ENCODE data around the gene CRACR2A.

Gene CRACR2A

GRCh38 chr12:3593906-3594483 lies 158.9 kb downstream of the CRACR2A start:
- ATAC-seq (ENCODE audit: low read depth) (no peak), DNase-seq (ENCODE audit: low spot score) (no peak)
- no peak for TF ChIP-seq CTCF (IDR thresholded peaks at IDR 0.05; ENCODE audit: poor library complexity, severe bottlenecking)
- H3K4me3 ChIP-seq (ENCODE audit: severe bottlenecking), result no peak overlapping the region
- no peaks in the 10 kb centered on the region for H3K9me3 ChIP-seq (ENCODE audit: severe bottlenecking)
- no peaks in the 10 kb centered on the region for H3K4me1 ChIP-seq (ENCODE audit: insufficient read depth, poor library complexity, severe bottlenecking)
- H3K36me3 ChIP-seq (ENCODE audit: low read depth), result no peaks in the 10 kb centered on the region
- no peak overlapping the region for H3K27ac ChIP-seq (ENCODE audit: poor library complexity, severe bottlenecking)
- no peaks in the 10 kb centered on the region for H3K27me3 ChIP-seq (ENCODE audit: insufficient read depth, poor library complexity, severe bottlenecking)

- TF ChIP-seq CTCF (IDR thresholded peaks at IDR 0.05; ENCODE audit: poor library complexity, severe bottlenecking), result no peak
- Histone ChIP-seq H3K27ac (ENCODE audit: poor library complexity, severe bottlenecking) (no peak overlapping the region), H3K4me3 (ENCODE audit: severe bottlenecking) (no peak overlapping the region), H3K36me3 (ENCODE audit: low read depth) (no peaks in the 10 kb centered on the region), H3K4me1 (ENCODE audit: insufficient read depth, poor library complexity, severe bottlenecking) (no peaks in the 10 kb centered on the region), H3K27me3 (ENCODE audit: insufficient read depth, poor library complexity, severe bottlenecking) (no peaks in the 10 kb centered on the region), H3K9me3 (ENCODE audit: severe bottlenecking) (no peaks in the 10 kb centered on the region)
- no peak for DNase-seq (ENCODE audit: low spot score)
- ATAC-seq (ENCODE audit: low read depth), result no peak
Observed at GRCh38 chr12:3592856-3593625, 159.9 kb downstream of the CRACR2A start.

- H3K4me1 ChIP-seq (ENCODE audit: insufficient read depth, poor library complexity, severe bottlenecking), result no peaks in the 10 kb centered on the region
- DNase-seq (ENCODE audit: low spot score) (no peak), ATAC-seq (ENCODE audit: low read depth) (no peak)
- no peaks in the 10 kb centered on the region for H3K9me3 ChIP-seq (ENCODE audit: severe bottlenecking)
- TF ChIP-seq CTCF (IDR thresholded peaks at IDR 0.05; ENCODE audit: poor library complexity, severe bottlenecking), result no peak
- H3K27ac ChIP-seq (ENCODE audit: poor library complexity, severe bottlenecking), result no peak overlapping the region
- H3K36me3 ChIP-seq (ENCODE audit: low read depth), result no peaks in the 10 kb centered on the region
- no peaks in the 10 kb centered on the region for H3K27me3 ChIP-seq (ENCODE audit: insufficient read depth, poor library complexity, severe bottlenecking)
- H3K4me3 ChIP-seq (ENCODE audit: severe bottlenecking), result no peak overlapping the region
Observed at GRCh38 chr12:3589745-3590144, 163.2 kb downstream of the CRACR2A start.

GRCh38 chr12:3587402-3588013 lies 165.4 kb downstream of the CRACR2A start:
- ATAC-seq (ENCODE audit: low read depth), result no peak
- H3K27ac ChIP-seq (ENCODE audit: poor library complexity, severe bottlenecking), result no peak overlapping the region
- no peak for DNase-seq (ENCODE audit: low spot score)
- H3K9me3 ChIP-seq (ENCODE audit: severe bottlenecking), result no peaks in the 10 kb centered on the region
- no peaks in the 10 kb centered on the region for H3K27me3 ChIP-seq (ENCODE audit: insufficient read depth, poor library complexity, severe bottlenecking)
- TF ChIP-seq CTCF (IDR thresholded peaks at IDR 0.05; ENCODE audit: poor library complexity, severe bottlenecking), result no peak
- no peak overlapping the region for H3K4me3 ChIP-seq (ENCODE audit: severe bottlenecking)
- no peaks in the 10 kb centered on the region for H3K4me1 ChIP-seq (ENCODE audit: insufficient read depth, poor library complexity, severe bottlenecking)
- H3K36me3 ChIP-seq (ENCODE audit: low read depth), result no peaks in the 10 kb centered on the region
